ENCODE results near the gene PTGER4. TPM values are rescaled to one million over a fixed set of nuclear protein-coding genes. Genes with fewer than 3 reads are reported as not detected.

The PTGER4 gene
- polyA plus RNA-seq (2013, experiment 1 of 2): 0.04 TPM
- polyA plus RNA-seq (2013, experiment 2 of 2): 0.11 TPM

- H4K8ac ChIP-seq (ENCODE audit: low read depth, low read length): peak within 1 kb of the TSS; percentile 26
- H3K4ac ChIP-seq (ENCODE audit: low read length): no peak within 1 kb of the TSS
- no peak within 1 kb of the TSS for H2BK15ac ChIP-seq (ENCODE audit: low read length)
- no CpG with 5 or more reads among the region's 44 CpGs for WGBS, 2 donors (ENCODE audit: extremely low coverage in 2 of 2, insufficient read length in 2 of 2, insufficient replicate concordance in 1 of 2)
- H3K4me2 ChIP-seq (ENCODE audit: insufficient read depth, low read length, poor library complexity, severe bottlenecking): peak within 1 kb of the TSS; percentile 100
- peak within 1 kb of the TSS; percentile 98 for H2AFZ ChIP-seq (ENCODE audit: low read length)
- peak within 1 kb of the TSS; percentile 57 to 90 for H3K4me3 ChIP-seq (ENCODE audit: low read length in 2 of 2)
- no peak within 1 kb of the TSS for H4K91ac ChIP-seq (ENCODE audit: low read depth, low read length, poor library complexity)
- no peak within 1 kb of the TSS for H3K27ac ChIP-seq (replicated peaks; ENCODE audit: low read length)
- H3K79me1 ChIP-seq (ENCODE audit: low read depth, low read length): no peaks in the 10 kb centered on the region
- H2BK5ac ChIP-seq (ENCODE audit: low read length): no peak within 1 kb of the TSS
- peak within 1 kb of the TSS; percentile 88 for H3K18ac ChIP-seq (ENCODE audit: low read length)
- no peak within 1 kb of the TSS for H2AK5ac ChIP-seq (ENCODE audit: low read depth, low read length)
- H3K4me1 ChIP-seq (ENCODE audit: control insufficient read depth in 2 of 2, insufficient read depth in 1 of 2, low read depth in 1 of 2, low read length in 2 of 2): peaks cover 3 to 13% of the 10 kb centered on the region in 2 donors
- peak within 1 kb of the TSS; percentile 38 for H3K23ac ChIP-seq (ENCODE audit: low read depth, low read length, poor library complexity)
- peaks cover 4 to 9% of the 10 kb centered on the region in 2 donors for H3K9me3 ChIP-seq (replicated peaks in 1 of 2; ENCODE audit: control insufficient read depth in 2 of 2, insufficient read depth in 1 of 2, low read depth in 1 of 2, low read length in 2 of 2)
- H3K27me3 ChIP-seq (ENCODE audit: control insufficient read depth in 3 of 3, insufficient read depth in 3 of 3, low read depth in 1 of 3, low read length in 3 of 3): peaks cover 23 to 82% (median 31%) of the 10 kb centered on the region in 3 experiments
- no peak within 1 kb of the TSS for H2BK120ac ChIP-seq (ENCODE audit: low read depth, low read length)
- H3K14ac ChIP-seq (ENCODE audit: low read length): no peak within 1 kb of the TSS
- DNase-seq (ENCODE audit: low spot score): no peak
- peak within 1 kb of the TSS; percentile 54 for H3K9ac ChIP-seq (ENCODE audit: low read depth, low read length, poor library complexity)
- H2BK12ac ChIP-seq (ENCODE audit: low read length): no peak within 1 kb of the TSS
- H3K36me3 ChIP-seq (replicated peaks in 1 of 2; ENCODE audit: control insufficient read depth in 2 of 2, insufficient read depth in 2 of 2, low read length in 2 of 2): no peaks in the 10 kb centered on the region
These were observed at the start of gene PTGER4 for GRCh38 chr5:40679913-40680681. Gene PTGER4 (plus strand): TSS chr5:40679915. CDS start chr5:40680994, 1,079 bp downstream.

DNA sequence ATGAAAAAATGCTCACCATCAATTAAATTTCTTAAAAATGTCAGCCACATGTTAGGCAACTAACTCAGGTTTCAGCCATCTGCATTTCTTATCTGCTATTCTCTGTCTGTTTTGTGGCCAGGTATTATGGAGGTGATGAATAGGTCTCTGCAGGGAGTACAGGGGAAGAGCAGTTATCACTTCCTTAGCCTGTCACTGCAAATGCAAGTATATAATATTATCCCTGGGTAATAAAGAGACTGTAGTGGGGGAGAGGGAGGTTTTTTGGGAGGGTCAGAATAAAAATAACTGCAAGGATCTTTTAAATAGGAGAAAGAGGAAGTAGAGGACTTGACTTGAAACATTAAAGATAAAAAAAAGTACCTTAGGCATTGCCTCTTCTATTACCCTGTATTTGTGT lies 49.6 kb upstream of the PTGER4 start:
- no peak overlapping the region for H2BK5ac ChIP-seq (ENCODE audit: low read length)
- DNase-seq (ENCODE audit: low spot score): no peak
- H2BK15ac ChIP-seq (ENCODE audit: low read length): no peak overlapping the region
- no peak overlapping the region for H2AFZ ChIP-seq (ENCODE audit: low read length)
- no peak overlapping the region for H3K4me2 ChIP-seq (ENCODE audit: insufficient read depth, low read length, poor library complexity, severe bottlenecking)
- no peaks in the 10 kb centered on the region for H3K36me3 ChIP-seq (replicated peaks in 1 of 2; ENCODE audit: control insufficient read depth in 2 of 2, insufficient read depth in 2 of 2, low read length in 2 of 2)
- no peak overlapping the region for H3K18ac ChIP-seq (ENCODE audit: low read length)
- no peak overlapping the region for H3K4ac ChIP-seq (ENCODE audit: low read length)
- no peaks in the 10 kb centered on the region for H3K79me1 ChIP-seq (ENCODE audit: low read depth, low read length)
- no peak overlapping the region for H3K23ac ChIP-seq (ENCODE audit: low read depth, low read length, poor library complexity)
- no peak overlapping the region for H2AK5ac ChIP-seq (ENCODE audit: low read depth, low read length)
- no peak overlapping the region for H3K14ac ChIP-seq (ENCODE audit: low read length)
- no peak overlapping the region for H3K27ac ChIP-seq (replicated peaks; ENCODE audit: low read length)
- H2BK120ac ChIP-seq (ENCODE audit: low read depth, low read length): no peak overlapping the region
- H3K9me3 ChIP-seq (replicated peaks in 1 of 2; ENCODE audit: control insufficient read depth in 2 of 2, insufficient read depth in 1 of 2, low read depth in 1 of 2, low read length in 2 of 2): no peaks in the 10 kb centered on the region
- H2BK12ac ChIP-seq (ENCODE audit: low read length): no peak overlapping the region
- no peak overlapping the region for H4K8ac ChIP-seq (ENCODE audit: low read depth, low read length)
- H3K9ac ChIP-seq (ENCODE audit: low read depth, low read length, poor library complexity): no peak overlapping the region
- no peak overlapping the region for H4K91ac ChIP-seq (ENCODE audit: low read depth, low read length, poor library complexity)
- H3K4me3 ChIP-seq (ENCODE audit: low read length in 2 of 2): no peak overlapping the region
- no peaks in the 10 kb centered on the region for H3K4me1 ChIP-seq (ENCODE audit: control insufficient read depth in 2 of 2, insufficient read depth in 1 of 2, low read depth in 1 of 2, low read length in 2 of 2)
- no peaks in the 10 kb centered on the region for H3K27me3 ChIP-seq (ENCODE audit: control insufficient read depth in 3 of 3, insufficient read depth in 3 of 3, low read depth in 1 of 3, low read length in 3 of 3)

DNA sequence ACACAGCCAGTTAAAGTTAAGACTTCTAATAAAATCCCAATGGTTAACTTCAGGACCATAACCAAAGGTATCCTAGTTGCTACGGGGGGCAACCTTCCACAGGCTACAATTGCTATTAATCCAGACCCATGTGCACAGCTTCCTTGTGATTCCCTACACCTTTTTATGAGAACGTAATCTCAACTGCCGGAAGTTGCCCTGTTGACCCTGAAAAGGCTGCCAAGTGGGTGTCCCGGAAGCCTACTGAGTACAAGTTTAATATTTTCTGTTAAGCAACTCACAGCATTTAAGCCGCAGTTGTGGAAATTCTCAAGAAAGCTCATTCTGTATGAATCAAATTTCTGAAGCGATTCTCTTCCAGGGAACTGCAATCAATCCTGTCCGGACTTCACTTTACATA lies 48.5 kb upstream of the PTGER4 start:
- no peak overlapping the region for H2BK15ac ChIP-seq (ENCODE audit: low read length)
- no peak overlapping the region for H2BK120ac ChIP-seq (ENCODE audit: low read depth, low read length)
- no peaks in the 10 kb centered on the region for H3K27me3 ChIP-seq (ENCODE audit: control insufficient read depth in 3 of 3, insufficient read depth in 3 of 3, low read depth in 1 of 3, low read length in 3 of 3)
- H3K27ac ChIP-seq (replicated peaks; ENCODE audit: low read length): no peak overlapping the region
- no peak overlapping the region for H4K91ac ChIP-seq (ENCODE audit: low read depth, low read length, poor library complexity)
- H3K4ac ChIP-seq (ENCODE audit: low read length): no peak overlapping the region
- no peak overlapping the region for H3K4me2 ChIP-seq (ENCODE audit: insufficient read depth, low read length, poor library complexity, severe bottlenecking)
- no peak overlapping the region for H2AFZ ChIP-seq (ENCODE audit: low read length)
- H3K79me1 ChIP-seq (ENCODE audit: low read depth, low read length): no peaks in the 10 kb centered on the region
- H3K4me3 ChIP-seq (ENCODE audit: low read length in 2 of 2): no peak overlapping the region
- H2AK5ac ChIP-seq (ENCODE audit: low read depth, low read length): no peak overlapping the region
- H2BK12ac ChIP-seq (ENCODE audit: low read length): no peak overlapping the region
- H3K14ac ChIP-seq (ENCODE audit: low read length): no peak overlapping the region
- H3K36me3 ChIP-seq (replicated peaks in 1 of 2; ENCODE audit: control insufficient read depth in 2 of 2, insufficient read depth in 2 of 2, low read length in 2 of 2): no peaks in the 10 kb centered on the region
- DNase-seq (ENCODE audit: low spot score): no peak
- H3K9me3 ChIP-seq (replicated peaks in 1 of 2; ENCODE audit: control insufficient read depth in 2 of 2, insufficient read depth in 1 of 2, low read depth in 1 of 2, low read length in 2 of 2): no peaks in the 10 kb centered on the region
- no peak overlapping the region for H3K18ac ChIP-seq (ENCODE audit: low read length)
- no peaks in the 10 kb centered on the region for H3K4me1 ChIP-seq (ENCODE audit: control insufficient read depth in 2 of 2, insufficient read depth in 1 of 2, low read depth in 1 of 2, low read length in 2 of 2)
- no CpG with 5 or more reads among the region's 7 CpGs for WGBS, 2 donors (ENCODE audit: extremely low coverage in 2 of 2, insufficient read length in 2 of 2, insufficient replicate concordance in 1 of 2)
- H3K9ac ChIP-seq (ENCODE audit: low read depth, low read length, poor library complexity): no peak overlapping the region
- no peak overlapping the region for H4K8ac ChIP-seq (ENCODE audit: low read depth, low read length)
- no peak overlapping the region for H3K23ac ChIP-seq (ENCODE audit: low read depth, low read length, poor library complexity)
- H2BK5ac ChIP-seq (ENCODE audit: low read length): no peak overlapping the region

DNA sequence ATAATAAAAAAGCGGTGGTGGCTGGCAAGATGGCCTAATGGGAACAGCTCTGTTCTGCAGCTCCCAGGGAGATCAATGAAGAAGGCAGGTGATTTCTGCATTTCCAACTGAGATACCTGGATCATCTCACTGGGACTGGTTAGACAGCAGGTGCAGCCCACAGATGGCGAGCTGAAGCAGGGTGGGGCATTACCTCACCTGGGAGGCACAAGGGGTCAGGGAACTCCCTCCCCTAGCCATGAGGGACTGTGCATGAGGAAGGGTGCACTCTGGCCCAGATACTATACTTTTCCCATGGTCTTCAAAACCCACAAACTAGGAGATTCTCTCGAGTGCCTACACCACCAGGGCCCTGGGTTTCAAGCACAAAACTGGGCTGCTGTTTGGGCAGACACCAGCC lies 45.6 kb upstream of the PTGER4 start:
- Histone ChIP-seq H2BK15ac (ENCODE audit: low read length) (no peak overlapping the region), H3K14ac (ENCODE audit: low read length) (no peak overlapping the region), H4K8ac (ENCODE audit: low read depth, low read length) (no peak overlapping the region), H2BK5ac (ENCODE audit: low read length) (no peak overlapping the region), H3K9ac (ENCODE audit: low read depth, low read length, poor library complexity) (no peak overlapping the region), H4K91ac (ENCODE audit: low read depth, low read length, poor library complexity) (no peak overlapping the region), H2AFZ (ENCODE audit: low read length) (no peak overlapping the region), H2AK5ac (ENCODE audit: low read depth, low read length) (no peak overlapping the region), H3K4me3 (ENCODE audit: low read length in 2 of 2) (no peak overlapping the region), H3K4me1 (ENCODE audit: control insufficient read depth in 2 of 2, insufficient read depth in 1 of 2, low read depth in 1 of 2, low read length in 2 of 2) (no peaks in the 10 kb centered on the region), H3K27me3 (ENCODE audit: control insufficient read depth in 3 of 3, insufficient read depth in 3 of 3, low read depth in 1 of 3, low read length in 3 of 3) (no peaks in the 10 kb centered on the region), H3K23ac (ENCODE audit: low read depth, low read length, poor library complexity) (no peak overlapping the region), H3K36me3 (replicated peaks in 1 of 2; ENCODE audit: control insufficient read depth in 2 of 2, insufficient read depth in 2 of 2, low read length in 2 of 2) (no peaks in the 10 kb centered on the region), H3K4ac (ENCODE audit: low read length) (no peak overlapping the region), H3K9me3 (replicated peaks in 1 of 2; ENCODE audit: control insufficient read depth in 2 of 2, insufficient read depth in 1 of 2, low read depth in 1 of 2, low read length in 2 of 2) (no peaks in the 10 kb centered on the region), H3K79me1 (ENCODE audit: low read depth, low read length) (no peaks in the 10 kb centered on the region), H3K18ac (ENCODE audit: low read length) (no peak overlapping the region), H3K27ac (replicated peaks; ENCODE audit: low read length) (no peak overlapping the region), H3K4me2 (ENCODE audit: insufficient read depth, low read length, poor library complexity, severe bottlenecking) (no peak overlapping the region), H2BK12ac (ENCODE audit: low read length) (no peak overlapping the region), H2BK120ac (ENCODE audit: low read depth, low read length) (no peak overlapping the region)
- no CpG with 5 or more reads among the region's 3 CpGs for WGBS, 2 donors (ENCODE audit: extremely low coverage in 2 of 2, insufficient read length in 2 of 2, insufficient replicate concordance in 1 of 2)
- DNase-seq (ENCODE audit: low spot score): no peak
